GM12875 (cell line): Measurements from ENCODE around the gene COMMD6.
A peak's percentile ranks its signal among the peaks of the same experiment; 100 is the strongest.

Experiments
- H3K4me3 ChIP-seq: one replicate; pipeline ENCODE4 v1.5.1; 2011; ENCODE audit warnings: low read depth, low read length, control low read depth
- CTCF ChIP-seq: IDR thresholded peaks from 2 replicates; pipeline ENCODE4 v1.5.1; 2011; ENCODE audit warnings: low read depth, mild to moderate bottlenecking, control low read depth, inconsistent platforms, low read length, moderate library complexity, borderline replicate concordance; ENCODE audit not compliant: insufficient read depth

The COMMD6 gene

GRCh38 chr13:75537401-75538365 is at the start of gene COMMD6:
COMMD6 (minus strand) TSS chr13:75537841; CDS start chr13:75537805, 36 bp downstream.
- 0 out of 2 replicates have a peak, but pooled peaks have one; percentile 5 for TF ChIP-seq CTCF
- peak within 1 kb of the TSS; percentile 93 for H3K4me3 ChIP-seq

GRCh38 chr13:75585153-75585552 is 47.5 kb upstream of the COMMD6 start:
- H3K4me3 ChIP-seq, result no peak overlapping the region
- TF ChIP-seq CTCF, result no peak

GRCh38 chr13:75583091-75583490 is 45.5 kb upstream of the COMMD6 start:
- H3K4me3 ChIP-seq, result no peak overlapping the region
- TF ChIP-seq CTCF, result no peak

GRCh38 chr13:75581874-75582640 is 44.4 kb upstream of the COMMD6 start:
- no peak for TF ChIP-seq CTCF
- H3K4me3 ChIP-seq, result no peak overlapping the region

- H3K4me3 ChIP-seq, result no peak overlapping the region
- no peak for TF ChIP-seq CTCF
Observed at GRCh38 chr13:75579529-75579928, 41.9 kb upstream of the COMMD6 start.

GRCh38 chr13:75569576-75569975 is 31.9 kb upstream of the COMMD6 start:
- TF ChIP-seq CTCF, result no peak
- H3K4me3 ChIP-seq, result no peak overlapping the region
